DLD1 (cell line): ENCODE data around the gene KCNS1.

Experiments used
- in situ Hi-C: cut with HindIII; loops from 2 replicates; pipeline ENCODE4 v1.10.0; 2017; ENCODE audit warnings: low sequenced_read_pairs

The KCNS1 gene

DNA sequence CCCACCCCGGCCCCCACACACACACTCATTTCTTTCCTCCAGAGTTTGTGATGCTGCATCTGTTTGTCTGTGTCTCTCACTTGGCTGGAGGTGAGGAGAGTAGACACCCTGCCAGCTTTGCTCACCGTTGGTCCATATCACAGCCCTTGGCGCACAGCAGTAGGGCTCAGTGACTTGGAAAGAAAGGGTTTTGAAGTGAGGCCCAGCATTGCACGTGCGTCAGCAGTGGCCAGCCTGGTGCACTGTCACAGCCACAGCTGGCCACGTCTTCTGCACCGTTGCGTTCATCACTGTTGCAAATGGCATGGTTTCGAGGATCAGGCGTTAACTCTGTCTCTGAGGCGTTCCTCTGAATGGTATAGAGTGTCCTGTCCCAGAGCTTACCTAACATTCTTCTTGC lies 10.4 kb upstream of the KCNS1 start:
- in situ Hi-C loops, result no loop called here

DNA sequence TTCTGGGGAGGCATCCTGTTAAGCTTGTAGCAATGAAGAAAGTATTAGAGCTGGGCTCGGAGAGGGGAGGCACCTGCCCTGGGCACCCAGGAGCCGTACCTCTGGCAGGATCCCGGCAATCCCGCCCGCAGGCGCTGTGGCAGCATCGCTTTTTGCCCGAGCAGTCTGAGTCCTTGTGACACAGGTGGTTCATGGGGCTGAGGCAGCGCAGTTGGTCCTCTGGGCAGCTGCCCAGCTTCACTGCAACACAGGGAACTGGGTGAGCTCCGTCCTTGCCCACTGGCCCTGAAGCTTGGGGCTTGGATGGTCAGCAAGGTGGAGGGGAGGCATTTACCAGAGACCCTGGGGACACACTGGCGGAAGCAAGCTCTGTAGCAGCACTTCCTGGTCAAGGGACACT lies 9.4 kb upstream of the KCNS1 start:
- in situ Hi-C loops, result no loop called here

GRCh38 chr20:45109634-45110033 lies 8.7 kb upstream of the KCNS1 start:
- in situ Hi-C loops, result no loop called here

GRCh38 chr20:45105317-45105716 lies 4.4 kb upstream of the KCNS1 start:
- in situ Hi-C loops, result no loop called here

- in situ Hi-C loops, result no loop called here
Measured at GRCh38 chr20:45104786-45105185, 3.9 kb upstream of the KCNS1 start.

- in situ Hi-C loops, result no loop called here
Measured at GRCh38 chr20:45103072-45103471, 2.1 kb upstream of the KCNS1 start.

GRCh38 chr20:45101333-45101850 lies 465 bp upstream of the KCNS1 start:
- in situ Hi-C loops, result no loop called here

DNA sequence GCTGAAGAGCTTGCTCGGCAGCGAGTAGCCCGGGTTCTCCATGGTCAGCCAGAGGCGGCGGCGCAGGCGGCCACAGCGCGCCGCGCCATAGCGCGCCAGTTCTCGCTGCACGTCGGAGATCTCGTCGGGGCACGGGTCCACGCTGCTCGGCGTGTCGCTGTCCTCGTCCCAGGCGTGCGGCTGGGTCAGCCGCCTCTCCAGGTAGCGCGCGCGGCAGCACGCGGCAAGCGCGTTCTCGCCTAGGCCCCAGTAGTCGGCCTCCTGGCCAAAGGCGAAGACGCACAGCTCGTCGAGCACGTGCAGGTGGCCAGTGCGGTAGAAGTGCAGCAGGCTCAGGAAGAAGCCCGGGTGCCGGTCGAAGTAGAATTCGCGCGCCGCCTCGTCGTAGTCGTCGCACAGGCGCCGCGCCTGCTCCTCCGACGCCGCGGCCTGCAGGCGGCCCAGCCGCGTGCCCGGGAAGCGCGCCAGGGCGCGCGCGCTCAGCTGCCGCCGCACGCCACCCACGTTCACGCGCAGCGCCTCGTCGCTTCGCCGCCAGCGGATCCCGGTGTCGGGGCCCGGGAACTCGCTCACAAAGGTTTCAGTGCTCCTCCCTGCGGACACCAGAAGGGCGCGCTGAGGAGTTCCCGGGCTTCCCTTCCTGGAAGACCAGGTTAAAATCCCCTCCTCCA lies 2.7 kb downstream of the KCNS1 start:
- in situ Hi-C loops, result no loop called here

DNA sequence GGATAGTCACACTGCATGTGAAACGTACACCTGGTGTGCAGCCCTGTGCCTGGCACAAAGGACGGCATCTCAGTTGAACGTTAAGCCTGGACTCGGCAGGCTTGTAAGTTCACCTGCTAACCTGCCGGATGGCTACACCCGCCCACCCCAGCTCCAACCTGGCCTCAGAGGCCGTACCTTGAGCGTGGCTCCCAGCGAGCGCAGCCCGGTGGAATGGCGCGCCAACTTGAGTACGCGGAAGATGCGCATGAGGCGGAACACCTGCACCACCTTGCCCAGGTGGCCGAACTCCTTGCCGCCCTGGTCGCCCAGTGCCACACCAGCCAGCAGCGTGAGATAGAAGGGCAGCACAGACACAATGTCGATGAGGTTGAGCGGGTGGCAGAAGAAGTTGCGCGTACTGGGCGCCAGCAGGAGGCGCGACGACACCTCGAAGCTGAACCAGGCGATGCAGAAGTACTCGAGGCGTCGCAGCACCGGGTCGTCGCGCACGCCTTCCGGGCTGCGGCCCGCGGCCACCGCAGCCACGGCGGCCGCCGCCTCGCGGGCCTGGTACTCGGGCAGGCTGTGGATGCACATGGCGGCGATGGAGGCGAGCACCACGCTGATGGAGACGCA lies 3.3 kb downstream of the KCNS1 start:
- in situ Hi-C loops, result no loop called here

DNA sequence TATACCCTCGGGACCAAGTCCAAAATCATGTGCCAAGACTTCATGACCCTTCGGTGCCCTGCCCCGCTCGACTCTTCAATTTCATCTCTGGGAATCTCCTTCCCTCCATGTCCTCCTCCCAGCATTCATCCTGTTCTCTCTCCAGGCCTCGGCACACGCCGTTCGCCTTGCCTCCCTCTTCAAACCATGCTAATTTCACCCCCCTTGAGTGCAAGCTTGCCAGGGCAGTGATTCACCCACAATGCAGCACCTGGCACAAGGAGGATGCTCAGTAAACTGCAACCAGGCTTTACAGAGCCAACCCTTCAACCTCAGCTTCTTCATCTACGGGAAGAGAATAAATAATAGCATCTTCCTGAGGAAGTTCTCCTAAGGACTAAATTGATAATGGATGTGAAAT lies 4.1 kb downstream of the KCNS1 start:
- in situ Hi-C loops, result no loop called here

DNA sequence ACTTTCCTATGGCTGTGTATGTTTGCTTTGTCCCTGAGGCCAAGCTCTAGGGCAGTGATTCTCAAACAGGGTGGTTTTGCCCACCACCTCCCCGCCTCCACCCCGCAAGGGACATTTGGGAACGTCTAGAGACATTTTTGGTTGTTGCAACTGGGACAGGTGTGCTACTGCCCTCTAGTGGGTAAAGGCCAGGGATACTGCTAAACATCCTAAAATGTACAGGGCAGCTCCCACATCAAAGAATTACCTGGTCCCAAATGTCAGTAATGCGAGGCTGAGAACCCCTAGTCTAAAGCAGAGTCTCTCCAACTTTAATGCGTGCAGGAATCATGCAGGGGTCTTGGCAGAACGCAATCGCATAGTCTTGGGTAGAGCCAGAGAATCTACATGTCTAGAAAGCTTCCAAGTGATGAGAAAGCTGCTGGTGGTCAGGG lies 5.1 kb downstream of the KCNS1 start:
- in situ Hi-C loops, result no loop called here

- in situ Hi-C loops, result no loop called here
Measured at GRCh38 chr20:45094864-45095574, 5.9 kb downstream of the KCNS1 start.

DNA sequence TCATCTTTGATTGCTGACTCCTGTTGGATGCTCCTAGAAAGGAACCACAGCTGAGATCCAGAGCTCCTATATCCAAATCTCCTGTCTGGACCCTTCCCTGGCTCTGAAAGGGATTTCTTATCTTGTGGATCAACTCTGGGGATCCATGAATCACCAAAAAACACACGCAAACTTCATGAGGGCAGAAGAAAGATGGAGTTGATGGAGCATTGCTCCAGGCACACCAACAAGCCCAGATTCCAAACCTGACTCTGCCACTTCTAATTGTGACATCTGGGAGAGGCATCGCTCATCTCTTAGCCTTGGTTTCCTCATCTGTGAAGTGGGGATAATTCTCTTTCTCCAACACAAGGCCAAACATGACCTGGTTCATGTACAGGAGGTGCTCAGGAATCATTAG lies 6.7 kb downstream of the KCNS1 start:
- in situ Hi-C loops, result no loop called here

- in situ Hi-C loops, result no loop called here
Measured at GRCh38 chr20:45092898-45093297, 8.0 kb downstream of the KCNS1 start.

DNA sequence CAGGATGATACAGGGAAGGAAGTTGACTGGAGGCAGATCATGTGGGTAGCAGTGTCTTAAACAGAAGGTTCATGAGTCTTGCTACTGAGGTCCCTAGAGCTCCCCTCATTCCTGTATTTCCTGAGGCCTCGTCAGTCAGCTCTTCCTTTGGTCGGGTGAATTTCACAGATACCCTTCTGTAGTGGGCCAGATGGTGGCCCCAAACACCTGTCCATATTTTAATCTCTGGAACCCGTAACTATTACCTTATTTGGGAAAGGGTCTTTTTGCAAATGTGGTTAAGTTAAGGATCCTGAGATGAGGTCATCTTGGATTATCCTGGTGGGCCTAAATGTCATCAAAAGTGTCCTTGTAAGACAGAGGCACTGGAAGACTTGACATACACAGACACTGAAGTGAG lies 9.6 kb downstream of the KCNS1 start:
- in situ Hi-C loops, result no loop called here

DNA sequence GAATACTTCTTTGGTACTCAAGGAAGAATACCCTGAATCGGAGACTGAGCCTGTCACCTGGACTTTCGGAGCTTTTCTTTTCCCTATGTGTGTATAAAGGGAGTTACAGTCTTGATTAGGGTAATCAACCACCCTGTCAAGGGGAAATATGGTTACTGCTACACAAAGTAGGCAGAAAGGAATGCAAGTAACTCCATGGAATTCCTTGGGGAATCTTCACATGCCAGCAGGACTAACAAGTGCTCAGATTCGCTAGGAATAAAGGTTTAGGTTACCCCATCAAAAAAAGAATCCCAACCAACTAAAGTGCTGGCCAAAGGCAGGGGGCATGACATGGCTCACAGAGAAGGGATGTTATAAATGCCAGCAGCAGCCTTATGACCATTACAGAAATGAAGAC lies 10.4 kb downstream of the KCNS1 start:
- in situ Hi-C loops, result no loop called here

DNA sequence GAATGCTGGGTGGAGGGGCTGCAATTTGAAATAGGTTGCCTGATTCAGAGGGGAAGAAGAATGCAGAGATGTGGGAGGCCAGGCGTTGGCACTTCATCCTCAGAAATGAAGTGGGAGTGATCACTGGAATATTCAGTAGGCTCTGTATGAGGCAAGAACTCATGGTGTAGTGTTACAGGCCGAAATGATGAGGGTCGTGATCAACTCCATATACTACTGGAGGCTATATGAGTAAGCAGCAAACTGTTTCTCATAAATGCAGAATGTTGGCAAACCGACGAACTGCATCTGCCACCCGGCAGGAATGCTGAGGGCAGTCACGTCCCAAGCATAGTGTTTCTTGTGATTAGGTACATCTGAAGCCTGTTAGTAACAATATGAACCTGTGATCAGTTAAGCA lies 12.7 kb downstream of the KCNS1 start:
- in situ Hi-C loops, result no loop called here

- in situ Hi-C loops, result no loop called here
Measured at GRCh38 chr20:45087814-45088213, 13.1 kb downstream of the KCNS1 start.

DNA sequence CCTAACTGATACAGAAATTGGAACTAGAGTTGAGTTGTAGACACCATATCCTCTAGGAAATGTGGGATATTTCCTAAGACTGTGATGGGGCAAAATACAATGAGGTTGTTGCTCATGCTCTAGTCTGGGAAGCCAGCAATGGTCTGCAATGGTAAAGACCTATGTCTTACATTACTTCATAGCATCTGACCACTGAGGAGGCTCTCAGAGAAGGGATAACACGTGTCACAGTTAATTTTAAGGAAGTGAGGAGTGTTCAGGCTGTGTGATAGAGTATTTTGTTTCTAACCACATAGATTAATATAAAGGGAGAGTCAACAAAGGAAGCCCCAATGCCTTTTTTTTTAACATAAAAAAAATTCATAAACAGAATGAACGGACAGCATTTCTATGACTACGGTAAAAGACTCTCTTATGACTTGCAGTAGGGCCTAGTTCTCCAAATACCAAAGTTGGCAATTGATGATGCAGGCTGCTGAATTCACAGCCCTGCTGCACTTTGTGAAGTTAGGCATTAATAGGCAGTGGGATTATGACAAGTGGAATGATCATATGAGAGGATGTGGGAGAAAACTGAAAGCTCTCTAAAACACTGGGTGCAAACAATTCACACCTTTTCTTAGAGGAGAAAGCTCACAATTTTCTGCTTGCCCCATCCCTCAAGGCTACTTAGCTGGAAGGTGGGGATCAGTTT lies 13.7 kb downstream of the KCNS1 start:
- in situ Hi-C loops, result no loop called here

DNA sequence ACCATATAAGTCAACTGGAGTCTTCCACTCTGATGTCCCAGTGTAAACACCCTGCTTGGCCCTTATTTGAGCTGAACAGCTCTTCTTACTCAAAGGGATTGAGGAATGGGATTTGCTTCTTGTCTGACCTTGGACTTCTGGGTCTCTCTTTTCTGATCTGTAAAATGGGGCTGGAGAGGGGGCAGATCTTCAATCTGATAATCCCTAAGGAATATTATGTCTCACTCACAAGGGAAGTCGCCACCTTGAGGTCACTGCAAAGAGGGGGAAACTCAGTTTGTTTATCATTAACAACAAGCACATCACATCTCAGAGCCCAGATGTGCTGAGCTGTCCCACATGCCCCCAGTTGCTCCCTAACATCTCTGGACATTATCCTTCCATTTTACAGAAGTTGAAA lies 15.1 kb downstream of the KCNS1 start:
- in situ Hi-C loops, result no loop called here

DNA sequence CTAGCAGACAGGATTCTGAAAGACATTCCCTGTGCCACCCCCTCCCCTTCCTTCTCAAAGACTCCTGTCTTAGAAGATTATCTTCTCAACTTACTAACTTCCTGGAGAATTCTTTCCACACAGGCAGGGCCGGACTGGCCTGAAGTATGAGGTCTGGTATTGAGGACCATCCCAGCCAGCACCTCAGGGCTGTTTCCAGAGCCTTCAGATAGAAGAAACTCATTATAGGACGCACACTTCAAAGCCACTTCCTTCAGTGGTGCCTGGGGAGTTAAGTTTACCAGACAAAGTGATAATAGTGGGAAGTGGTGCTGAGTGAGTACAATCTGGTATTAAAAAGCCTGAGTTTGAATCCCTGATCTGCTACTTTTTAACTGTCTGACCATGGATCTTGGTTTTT lies 15.6 kb downstream of the KCNS1 start:
- in situ Hi-C loops, result no loop called here
